K562 (cell line): Measurements from ENCODE around the gene CCDC71L. TPM values are rescaled to one million over a fixed set of nuclear protein-coding genes. Genes with fewer than 3 reads are reported as not detected.

Experiments
- DACH1 ChIP-seq: fragments of 450-650 bp; IDR thresholded peaks from 2 replicates; pipeline ENCODE4 v1.6.1; 2018; ENCODE audit not compliant: partially characterized antibody
- DMBX1 ChIP-seq: fragments of 250-450 bp; sonication (Bioruptor Pico); IDR thresholded peaks from 2 replicates; pipeline ENCODE4 v1.8.0; 2022; ENCODE audit warnings: inconsistent platforms, mild to moderate bottlenecking, moderate library complexity, borderline replicate concordance
- HDAC1 ChIP-seq, 2 experiments: fragments of 450-650 bp; IDR thresholded peaks; 2 replicates each; pipeline ENCODE4 v1.6.1; 2016 to 2017; ENCODE audit warnings: inconsistent platforms in 1 of 2, mild to moderate bottlenecking in 1 of 2, moderate library complexity in 1 of 2
- MBD2 ChIP-seq: sonication (generic); IDR thresholded peaks from 2 replicates; pipeline ENCODE4 v1.6.1; 2016; ENCODE audit warnings: low read depth, borderline replicate concordance
- NELFE ChIP-seq: IDR thresholded peaks from 2 replicates; pipeline ENCODE4 v1.6.1; 2011; ENCODE audit warnings: mild to moderate bottlenecking; ENCODE audit not compliant: insufficient read depth, insufficient read length
- PHB2 ChIP-seq: fragments of 450-650 bp; IDR thresholded peaks from 2 replicates; pipeline ENCODE4 v1.6.1; 2017; ENCODE audit warnings: low read depth
- PHF20 ChIP-seq: fragments of 450-650 bp; IDR thresholded peaks from 2 replicates; pipeline ENCODE4 v1.6.1; 2018; ENCODE audit not compliant: partially characterized antibody
- RAD21 ChIP-seq, 2 experiments: fragments of 250-450 bp in 1 of 2; fragments of 450-650 bp in 1 of 2; sonication (Bioruptor Pico) in 1 of 2; formaldehyde crosslinking in 1 of 2; IDR thresholded peaks in 1 of 2; conservative IDR thresholded peaks in 1 of 2; 2 replicates each; pipeline versions ENCODE4 v1.4.0 to v1.8.0; 2020 to 2022; ENCODE audit warnings: mild to moderate bottlenecking in 2 of 2, moderate library complexity in 1 of 2
- SMC3 ChIP-seq: conservative IDR thresholded peaks from 2 replicates; pipeline ENCODE4 v1.6.1; 2011; ENCODE audit warnings: low read depth, low read length, improper control_type of control experiment; ENCODE audit not compliant: insufficient read depth
- TSC22D4 ChIP-seq: fragments of 450-650 bp; IDR thresholded peaks from 2 replicates; pipeline ENCODE4 v1.6.1; 2016; ENCODE audit warnings: missing genetic modification characterization, missing biosample characterization, control low read depth
- ZBTB8A ChIP-seq: fragments of 450-650 bp; IDR thresholded peaks from 2 replicates; pipeline ENCODE4 v1.6.1; 2018; ENCODE audit warnings: mild to moderate bottlenecking, moderate library complexity; ENCODE audit not compliant: partially characterized antibody
- ZC3H11A ChIP-seq: IDR thresholded peaks from 2 replicates; pipeline ENCODE4 v1.6.1; 2012; ENCODE audit warnings: low read depth, low read length, improper control_type of control experiment
- ZNF175 ChIP-seq: fragments of 200-800 bp; sonication (Bioruptor generic); IDR thresholded peaks from 2 replicates; pipeline ENCODE4 v1.6.1; 2016; ENCODE audit warnings: low read depth, mild to moderate bottlenecking, missing genetic modification characterization, missing compliant biosample characterization
- ZNF232 ChIP-seq: sonication (generic); formaldehyde crosslinking; IDR thresholded peaks from 2 replicates; pipeline ENCODE4 v1.8.0; 2022; ENCODE audit warnings: mild to moderate bottlenecking, missing genetic modification reagents
- ZNF347 ChIP-seq: fragments of 450-650 bp; formaldehyde crosslinking; IDR thresholded peaks from 2 replicates; pipeline ENCODE4 v1.4.0; 2020; ENCODE audit warnings: low read depth, mild to moderate bottlenecking, moderate library complexity
- polyA plus RNA-seq, 8 experiments: library from polyadenylated mRNA; depleted of rRNA in 4 of 8; stranded (reverse) in 5 of 8; unstranded in 3 of 8; fragments of >200 nt; fragmentation: Nextera tagmentation in 2 of 8; fragmentation: Illumina TruSeq in 1 of 8; extraction: Ambion mirVana in 2 of 8; extraction: Trizol in 1 of 8; gene quantifications; 2 replicates each; pipeline versions ENCODE4 v1.2.1 to v1.2.3, GENCODE V29; 2011 to 2014; ENCODE audit warnings: inconsistent platforms in 1 of 8, missing spikeins in 1 of 8
- total RNA-seq, 7 experiments: library from RNA; depleted of rRNA in 6 of 7; stranded (reverse); fragments of >200 nt in 6 of 7; fragmentation: Illumina TruSeq in 2 of 7; extraction: Trizol in 2 of 7; gene quantifications; 2 replicates each; pipeline versions ENCODE4 v1.2.1 to v1.2.3, GENCODE V29; 2011 to 2021; ENCODE audit warnings: low replicate concordance in 1 of 7
- TF ChIP-seq, protein P1 (sequence below): IDR thresholded peaks from 3 replicates; pipeline ENCODE4 v1.6.1; 2011; ENCODE audit warnings: borderline replicate concordance, mild to moderate bottlenecking, moderate library complexity; ENCODE audit not compliant: insufficient read length; ENCODE audit errors: extremely low read depth
- TF ChIP-seq, protein P2 (sequence below): sonication (generic); formaldehyde crosslinking; IDR thresholded peaks from 2 replicates; pipeline ENCODE4 v1.8.0; 2022; ENCODE audit warnings: missing genetic modification reagents, mild to moderate bottlenecking, borderline replicate concordance
- TF ChIP-seq, protein P3 (sequence below), 3 experiments: fragments of 200-800 bp in 1 of 3; fragments of 250-450 bp in 1 of 3; fragments of 450-650 bp in 1 of 3; sonication (Bioruptor Pico) in 1 of 3; sonication (Bioruptor generic) in 1 of 3; formaldehyde crosslinking in 1 of 3; IDR thresholded peaks; 2 replicates each; pipeline versions ENCODE4 v1.6.1 to v1.8.0; 2016 to 2022; ENCODE audit warnings: mild to moderate bottlenecking in 2 of 3, missing genetic modification characterization in 2 of 3, missing compliant biosample characterization in 1 of 3, moderate library complexity in 1 of 3

The CCDC71L gene
- total and polyA plus RNA-seq, 9 of the 15 experiments (the other 6 are each of a cell fraction or from before 2014, with no cell fraction given): 5.7 to 108 (median 25.4) TPM

DNA sequence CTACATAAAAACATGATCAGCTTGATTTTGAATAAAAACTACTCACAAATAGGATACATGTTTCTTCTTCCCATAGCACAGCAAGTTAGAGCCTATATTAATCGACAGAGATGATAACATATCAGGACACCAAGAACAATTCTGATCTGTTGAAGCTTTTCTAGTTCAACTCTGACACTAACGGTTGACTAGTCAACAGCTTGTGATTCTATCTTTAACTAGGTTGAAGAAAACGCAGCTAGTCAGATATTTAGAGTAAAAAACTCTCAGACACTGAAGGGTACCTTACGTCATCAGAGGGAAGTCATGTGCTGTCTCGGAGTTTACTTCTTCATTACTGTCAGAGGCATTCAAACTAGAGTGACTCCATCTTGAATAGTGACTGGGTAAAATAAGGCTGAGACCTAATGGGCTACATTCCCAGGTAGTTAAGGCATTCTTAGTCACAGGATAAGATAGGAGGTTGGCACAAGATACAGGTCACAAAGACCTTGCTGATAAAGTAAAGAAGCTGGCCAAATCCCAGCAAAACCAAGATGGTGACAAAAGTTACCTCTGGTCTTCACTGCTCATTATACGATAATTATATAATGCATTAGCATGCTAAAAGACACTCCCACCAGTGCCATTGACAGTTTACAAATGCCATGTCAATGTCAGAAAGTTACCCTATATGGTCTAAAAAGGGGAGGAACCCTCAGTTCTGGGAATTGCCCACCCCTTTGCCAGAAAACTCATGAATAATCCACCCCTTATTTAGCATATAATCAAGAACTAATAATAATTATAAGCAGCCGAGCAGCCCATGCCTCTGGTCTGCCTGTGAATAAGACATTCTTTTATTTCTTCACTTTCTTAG is 21.3 kb downstream of the CCDC71L start (continued):
- TF ChIP-seq ZNF175 (peak; percentile 87), HDAC1 (IDR thresholded peaks at IDR 0.05) (no peak), DMBX1 (peak; percentile 95), ZNF347 (CRISPR knock-in tag) (no peak), MBD2 (no peak), ZC3H11A (no peak), TSC22D4 (tag) (no peak), SMC3 (no peak), PHF20 (no peak), DACH1 (no peak), ZNF232 (CRISPR knock-in tag) (no peak), ZBTB8A (no peak), NELFE (no peak), RAD21 (CRISPR knock-in tag; conservative IDR thresholded peaks at IDR 0.05 in 1 of 2, IDR thresholded peaks at IDR 0.05 in 1 of 2) (no peak), PHB2 (no peak)
- TF ChIP-seq, protein P1, sequence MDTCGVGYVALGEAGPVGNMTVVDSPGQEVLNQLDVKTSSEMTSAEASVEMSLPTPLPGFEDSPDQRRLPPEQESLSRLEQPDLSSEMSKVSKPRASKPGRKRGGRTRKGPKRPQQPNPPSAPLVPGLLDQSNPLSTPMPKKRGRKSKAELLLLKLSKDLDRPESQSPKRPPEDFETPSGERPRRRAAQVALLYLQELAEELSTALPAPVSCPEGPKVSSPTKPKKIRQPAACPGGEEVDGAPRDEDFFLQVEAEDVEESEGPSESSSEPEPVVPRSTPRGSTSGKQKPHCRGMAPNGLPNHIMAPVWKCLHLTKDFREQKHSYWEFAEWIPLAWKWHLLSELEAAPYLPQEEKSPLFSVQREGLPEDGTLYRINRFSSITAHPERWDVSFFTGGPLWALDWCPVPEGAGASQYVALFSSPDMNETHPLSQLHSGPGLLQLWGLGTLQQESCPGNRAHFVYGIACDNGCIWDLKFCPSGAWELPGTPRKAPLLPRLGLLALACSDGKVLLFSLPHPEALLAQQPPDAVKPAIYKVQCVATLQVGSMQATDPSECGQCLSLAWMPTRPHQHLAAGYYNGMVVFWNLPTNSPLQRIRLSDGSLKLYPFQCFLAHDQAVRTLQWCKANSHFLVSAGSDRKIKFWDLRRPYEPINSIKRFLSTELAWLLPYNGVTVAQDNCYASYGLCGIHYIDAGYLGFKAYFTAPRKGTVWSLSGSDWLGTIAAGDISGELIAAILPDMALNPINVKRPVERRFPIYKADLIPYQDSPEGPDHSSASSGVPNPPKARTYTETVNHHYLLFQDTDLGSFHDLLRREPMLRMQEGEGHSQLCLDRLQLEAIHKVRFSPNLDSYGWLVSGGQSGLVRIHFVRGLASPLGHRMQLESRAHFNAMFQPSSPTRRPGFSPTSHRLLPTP: no peak
- TF ChIP-seq, protein P2, sequence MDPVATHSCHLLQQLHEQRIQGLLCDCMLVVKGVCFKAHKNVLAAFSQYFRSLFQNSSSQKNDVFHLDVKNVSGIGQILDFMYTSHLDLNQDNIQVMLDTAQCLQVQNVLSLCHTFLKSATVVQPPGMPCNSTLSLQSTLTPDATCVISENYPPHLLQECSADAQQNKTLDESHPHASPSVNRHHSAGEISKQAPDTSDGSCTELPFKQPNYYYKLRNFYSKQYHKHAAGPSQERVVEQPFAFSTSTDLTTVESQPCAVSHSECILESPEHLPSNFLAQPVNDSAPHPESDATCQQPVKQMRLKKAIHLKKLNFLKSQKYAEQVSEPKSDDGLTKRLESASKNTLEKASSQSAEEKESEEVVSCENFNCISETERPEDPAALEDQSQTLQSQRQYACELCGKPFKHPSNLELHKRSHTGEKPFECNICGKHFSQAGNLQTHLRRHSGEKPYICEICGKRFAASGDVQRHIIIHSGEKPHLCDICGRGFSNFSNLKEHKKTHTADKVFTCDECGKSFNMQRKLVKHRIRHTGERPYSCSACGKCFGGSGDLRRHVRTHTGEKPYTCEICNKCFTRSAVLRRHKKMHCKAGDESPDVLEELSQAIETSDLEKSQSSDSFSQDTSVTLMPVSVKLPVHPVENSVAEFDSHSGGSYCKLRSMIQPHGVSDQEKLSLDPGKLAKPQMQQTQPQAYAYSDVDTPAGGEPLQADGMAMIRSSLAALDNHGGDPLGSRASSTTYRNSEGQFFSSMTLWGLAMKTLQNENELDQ (CRISPR knock-in tag): no peak
- TF ChIP-seq, protein P3, sequence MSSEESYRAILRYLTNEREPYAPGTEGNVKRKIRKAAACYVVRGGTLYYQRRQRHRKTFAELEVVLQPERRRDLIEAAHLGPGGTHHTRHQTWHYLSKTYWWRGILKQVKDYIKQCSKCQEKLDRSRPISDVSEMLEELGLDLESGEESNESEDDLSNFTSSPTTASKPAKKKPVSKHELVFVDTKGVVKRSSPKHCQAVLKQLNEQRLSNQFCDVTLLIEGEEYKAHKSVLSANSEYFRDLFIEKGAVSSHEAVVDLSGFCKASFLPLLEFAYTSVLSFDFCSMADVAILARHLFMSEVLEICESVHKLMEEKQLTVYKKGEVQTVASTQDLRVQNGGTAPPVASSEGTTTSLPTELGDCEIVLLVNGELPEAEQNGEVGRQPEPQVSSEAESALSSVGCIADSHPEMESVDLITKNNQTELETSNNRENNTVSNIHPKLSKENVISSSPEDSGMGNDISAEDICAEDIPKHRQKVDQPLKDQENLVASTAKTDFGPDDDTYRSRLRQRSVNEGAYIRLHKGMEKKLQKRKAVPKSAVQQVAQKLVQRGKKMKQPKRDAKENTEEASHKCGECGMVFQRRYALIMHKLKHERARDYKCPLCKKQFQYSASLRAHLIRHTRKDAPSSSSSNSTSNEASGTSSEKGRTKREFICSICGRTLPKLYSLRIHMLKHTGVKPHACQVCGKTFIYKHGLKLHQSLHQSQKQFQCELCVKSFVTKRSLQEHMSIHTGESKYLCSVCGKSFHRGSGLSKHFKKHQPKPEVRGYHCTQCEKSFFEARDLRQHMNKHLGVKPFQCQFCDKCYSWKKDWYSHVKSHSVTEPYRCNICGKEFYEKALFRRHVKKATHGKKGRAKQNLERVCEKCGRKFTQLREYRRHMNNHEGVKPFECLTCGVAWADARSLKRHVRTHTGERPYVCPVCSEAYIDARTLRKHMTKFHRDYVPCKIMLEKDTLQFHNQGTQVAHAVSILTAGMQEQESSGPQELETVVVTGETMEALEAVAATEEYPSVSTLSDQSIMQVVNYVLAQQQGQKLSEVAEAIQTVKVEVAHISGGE (CRISPR knock-in tag; IDR thresholded peaks at IDR 0.05): 0 out of 6 replicates have a peak, but pooled peaks of 1 of the 3 experiments have one; percentile 33
